ENCODE results near the gene GLIPR1. TPM values are rescaled to one million over a fixed set of nuclear protein-coding genes. Genes with fewer than 3 reads are reported as not detected.

GLIPR1 gene
- total and polyA plus RNA-seq, 11 donors: 1.2 to 58.6 (median 7.2) TPM

DNA sequence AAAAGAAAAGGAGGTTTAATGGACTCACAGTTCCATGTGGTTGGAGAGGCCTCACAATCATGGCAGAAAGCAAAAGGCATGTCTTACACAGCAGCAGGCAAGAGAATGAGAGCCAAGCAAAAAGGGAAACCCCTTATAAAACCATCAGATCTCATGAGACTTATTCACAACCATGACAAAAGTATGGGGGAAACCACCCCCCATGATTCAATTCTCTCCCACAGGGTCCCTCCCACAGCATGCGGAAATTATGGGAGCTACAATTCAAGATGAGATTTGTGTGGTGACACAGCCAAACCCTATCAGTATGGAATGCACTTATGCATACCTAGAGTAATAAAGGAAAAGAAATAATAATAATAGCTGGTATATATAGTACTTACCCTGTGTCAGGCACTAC is 4.5 kb upstream of the GLIPR1 start:
- intact Hi-C loops (cut with DNase I): no loop called here
- WGBS, 4 donors: 86 to 94% (median 89%) methylated on average over 1 of the region's 1 CpG
- TF ChIP-seq, protein P1, sequence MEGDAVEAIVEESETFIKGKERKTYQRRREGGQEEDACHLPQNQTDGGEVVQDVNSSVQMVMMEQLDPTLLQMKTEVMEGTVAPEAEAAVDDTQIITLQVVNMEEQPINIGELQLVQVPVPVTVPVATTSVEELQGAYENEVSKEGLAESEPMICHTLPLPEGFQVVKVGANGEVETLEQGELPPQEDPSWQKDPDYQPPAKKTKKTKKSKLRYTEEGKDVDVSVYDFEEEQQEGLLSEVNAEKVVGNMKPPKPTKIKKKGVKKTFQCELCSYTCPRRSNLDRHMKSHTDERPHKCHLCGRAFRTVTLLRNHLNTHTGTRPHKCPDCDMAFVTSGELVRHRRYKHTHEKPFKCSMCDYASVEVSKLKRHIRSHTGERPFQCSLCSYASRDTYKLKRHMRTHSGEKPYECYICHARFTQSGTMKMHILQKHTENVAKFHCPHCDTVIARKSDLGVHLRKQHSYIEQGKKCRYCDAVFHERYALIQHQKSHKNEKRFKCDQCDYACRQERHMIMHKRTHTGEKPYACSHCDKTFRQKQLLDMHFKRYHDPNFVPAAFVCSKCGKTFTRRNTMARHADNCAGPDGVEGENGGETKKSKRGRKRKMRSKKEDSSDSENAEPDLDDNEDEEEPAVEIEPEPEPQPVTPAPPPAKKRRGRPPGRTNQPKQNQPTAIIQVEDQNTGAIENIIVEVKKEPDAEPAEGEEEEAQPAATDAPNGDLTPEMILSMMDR (IDR thresholded peaks at IDR 0.05): no peak
- no peak for TF ChIP-seq POLR2A (IDR thresholded peaks at IDR 0.05)

DNA sequence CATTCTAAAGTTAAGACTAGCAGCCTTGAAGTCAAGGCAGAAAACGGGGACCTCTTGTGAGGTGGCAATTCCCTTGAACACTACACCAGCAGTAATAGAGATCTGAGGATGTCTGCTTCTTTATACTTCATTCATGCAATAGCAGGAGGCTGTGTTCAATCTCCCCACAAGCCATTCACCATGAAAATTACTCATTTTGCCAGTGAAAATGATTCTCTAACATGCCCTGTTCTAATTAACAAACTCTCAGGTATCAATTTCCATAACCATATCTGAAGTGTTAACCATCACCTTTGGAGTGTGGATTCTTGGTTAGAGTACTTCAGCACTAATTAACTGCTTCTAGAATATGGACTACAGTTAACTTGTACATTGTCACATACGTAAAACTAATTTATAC is 3.4 kb upstream of the GLIPR1 start:
- ATAC-seq: no peak
- no peak for DNase-seq
- WGBS, 4 donors: 79 to 86% (median 85%) methylated on average over 2 of the region's 2 CpGs
- TF ChIP-seq, protein P1 (IDR thresholded peaks at IDR 0.05): no peak
- no peak for TF ChIP-seq POLR2A (IDR thresholded peaks at IDR 0.05)
- Histone ChIP-seq H3K4me1 (peaks cover 0 to 46% (median 0%) of the 10 kb centered on the region in 12 donors), H3K27me3 (no peaks in the 10 kb centered on the region), H3K9me3 (no peaks in the 10 kb centered on the region), H3K27ac (peak overlapping the region in 1 of 12 donors; percentile 98), H3K4me3 (no peak overlapping the region), H3K36me3 (no peaks in the 10 kb centered on the region)
- intact Hi-C loops (cut with DNase I): no loop called here

More for the DNA sequence above, 4.5 kb upstream of the GLIPR1 start:
- no peak for ATAC-seq
- DNase-seq: no peak
- H3K9me3 ChIP-seq: no peaks in the 10 kb centered on the region
- no peak overlapping the region for H3K4me3 ChIP-seq
- H3K27ac ChIP-seq: no peak overlapping the region
- peaks cover 0 to 42% (median 0%) of the 10 kb centered on the region in 12 donors for H3K4me1 ChIP-seq
- H3K27me3 ChIP-seq: no peaks in the 10 kb centered on the region
- H3K36me3 ChIP-seq: no peaks in the 10 kb centered on the region

DNA sequence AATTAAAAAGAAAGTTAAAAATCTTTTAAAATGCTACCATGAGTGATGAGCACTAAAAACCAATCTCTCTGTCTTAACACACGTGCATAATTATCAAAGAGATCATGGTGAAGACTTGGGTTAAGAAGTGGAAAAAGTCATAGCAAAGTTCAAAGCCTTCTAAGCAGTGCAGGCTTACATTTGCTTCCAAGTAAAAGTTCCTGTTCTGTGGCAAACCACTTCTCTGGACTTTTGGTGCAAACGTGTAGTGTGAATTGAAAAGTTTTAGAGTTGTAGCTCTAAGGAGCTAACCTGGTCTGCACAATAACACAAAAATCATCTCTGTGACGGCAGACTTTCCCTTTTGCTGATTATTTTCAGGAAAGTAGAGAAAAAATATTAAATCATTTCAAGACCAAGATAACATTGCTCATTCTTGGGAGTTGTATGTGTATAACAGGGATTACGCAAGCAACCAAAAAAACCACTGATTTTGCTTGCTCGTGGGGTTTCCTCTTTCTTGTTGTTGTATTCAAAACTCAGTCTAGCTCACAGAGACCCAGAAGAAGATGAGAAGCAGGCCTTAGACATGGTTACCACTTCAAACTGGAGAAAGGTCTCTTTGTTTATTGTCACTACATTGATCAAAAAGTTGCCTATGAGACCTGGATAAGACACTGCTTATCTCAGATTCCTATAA is 2.3 kb upstream of the GLIPR1 start:
- no peak for TF ChIP-seq POLR2A (IDR thresholded peaks at IDR 0.05)
- TF ChIP-seq, protein P1 (IDR thresholded peaks at IDR 0.05): no peak
- no peaks in the 10 kb centered on the region for H3K36me3 ChIP-seq
- intact Hi-C loops (cut with DNase I): no loop called here
- 62 to 67% (median 64%) methylated on average over 5 of the region's 5 CpGs for WGBS, 4 donors
- peak overlapping the region in 1 of 12 donors; percentile 9 for H3K4me3 ChIP-seq
- no peaks in the 10 kb centered on the region for H3K27me3 ChIP-seq
- peak in 1 of 4 donors; percentile 39 for ATAC-seq
- H3K27ac ChIP-seq: peak overlapping the region in 6 of 12 donors; percentile 8 to 98 (median 40)
- peaks cover 0 to 49% (median 0%) of the 10 kb centered on the region in 12 donors for H3K4me1 ChIP-seq
- DNase-seq: no peak
- H3K9me3 ChIP-seq: no peaks in the 10 kb centered on the region

DNA sequence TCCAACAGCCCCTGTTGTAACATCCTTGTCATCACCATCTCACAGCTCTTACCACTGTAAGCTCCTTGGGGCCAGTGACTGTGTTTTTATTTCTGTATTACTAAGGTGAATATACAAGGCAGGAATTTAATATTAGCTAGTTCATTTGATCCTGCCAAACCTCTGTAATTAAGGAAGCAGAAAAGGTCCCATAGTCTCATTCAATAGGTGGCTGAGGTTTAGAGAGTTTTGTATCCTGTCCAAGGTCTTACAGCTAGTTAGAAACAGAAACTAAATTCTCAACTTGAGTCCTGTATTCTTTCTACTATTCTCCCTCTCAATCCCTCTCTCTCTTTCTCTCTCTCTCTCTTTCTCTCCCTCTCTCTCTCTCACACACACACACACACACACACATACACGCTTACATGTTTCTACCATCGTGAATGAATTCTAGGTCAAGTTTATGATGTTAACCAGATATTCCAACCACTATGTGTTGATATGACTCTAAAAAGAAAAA is 543 bp upstream of the GLIPR1 start:
- Histone ChIP-seq H3K36me3 (no peaks in the 10 kb centered on the region), H3K27me3 (no peaks in the 10 kb centered on the region), H3K27ac (peak overlapping the region in 11 of 12 donors; percentile 2 to 98 (median 45)), H3K4me1 (peaks cover 0 to 66% (median 0%) of the 10 kb centered on the region in 12 donors), H3K9me3 (no peaks in the 10 kb centered on the region), H3K4me3 (peak overlapping the region in 10 of 12 donors; percentile 20 to 68 (median 50))
- WGBS, 4 donors: 40 to 46% (median 43%) methylated on average over 2 of the region's 2 CpGs
- peak in 2 of 4 donors; percentile 26 to 44 for ATAC-seq
- no peak for TF ChIP-seq POLR2A (IDR thresholded peaks at IDR 0.05)
- TF ChIP-seq, protein P1 (IDR thresholded peaks at IDR 0.05): no peak
- no peak for DNase-seq
- intact Hi-C loops (cut with DNase I): loop anchor here in 6 of 10 donors (5.0 to 10.0 kb wide), 4 partner anchors 85 to 785 kb away; partner anchors contain the start of genes GLIPR1L2 (in 4 of the 6), CAPS2 (in 2 of the 6) and GLIPR1L1 (in 2 of the 6)

Data from heart left ventricle (tissue), 16 donors.